ENCODE measurements around the gene PLXNA4.

DNA sequence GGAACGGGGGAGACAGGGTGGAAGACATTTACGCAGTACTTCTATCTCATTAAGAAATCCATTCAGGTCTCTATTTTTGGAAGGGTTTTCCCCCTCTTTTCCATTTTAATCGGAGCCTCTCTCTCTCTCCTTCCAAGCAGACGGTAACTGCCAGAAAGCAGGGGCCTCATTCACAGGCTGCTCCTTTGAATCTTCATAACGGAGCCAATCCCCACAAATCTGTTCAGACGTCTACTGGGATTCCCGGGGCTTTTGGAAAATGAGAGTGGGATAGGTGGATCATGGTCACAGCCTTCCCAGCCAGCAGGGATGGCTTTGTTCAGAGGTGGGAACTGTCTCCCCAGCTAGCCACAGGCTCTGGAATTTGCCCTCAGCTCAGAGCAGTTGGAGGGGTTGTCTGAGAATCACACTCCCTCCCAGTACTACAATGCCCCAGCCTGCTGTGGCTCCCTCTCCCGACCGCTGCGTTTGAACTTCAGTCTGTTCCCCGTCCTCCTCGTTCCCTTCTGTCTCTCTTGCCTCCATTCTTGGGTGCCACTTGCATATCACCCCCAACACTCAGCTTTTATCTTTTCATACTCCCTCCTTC lies 413.6 kb downstream of the PLXNA4 start:
- TF ChIP-seq GATA2 (IDR thresholded peaks at IDR 0.05; ENCODE audit: low read depth, low read length): no peak
- TF ChIP-seq GATA3 (IDR thresholded peaks at IDR 0.05; ENCODE audit: low read depth, low read length): no peak

Measured in SH-SY5Y (cell line).